Hematopoietic multipotent progenitor cell treated with erythropoietin and hydrocortisone succinate and interleukin-3 and kit ligand, for 15 days (in vitro differentiated cells): ENCODE results near the gene RHOG.
A peak's percentile ranks its signal among the peaks of the same experiment; 100 is the strongest.
"Not testable (repeated sequence)": the region's sequence is repeated elsewhere in the genome, so short reads cannot be mapped to it uniquely, and the experiment has no call there.

Experiments used
- DNase-seq: peaks from one replicate; pipeline ENCODE4 v3.0.0-alpha.2; 2015; ENCODE audit warnings: low spot score

RHOG gene

DNA sequence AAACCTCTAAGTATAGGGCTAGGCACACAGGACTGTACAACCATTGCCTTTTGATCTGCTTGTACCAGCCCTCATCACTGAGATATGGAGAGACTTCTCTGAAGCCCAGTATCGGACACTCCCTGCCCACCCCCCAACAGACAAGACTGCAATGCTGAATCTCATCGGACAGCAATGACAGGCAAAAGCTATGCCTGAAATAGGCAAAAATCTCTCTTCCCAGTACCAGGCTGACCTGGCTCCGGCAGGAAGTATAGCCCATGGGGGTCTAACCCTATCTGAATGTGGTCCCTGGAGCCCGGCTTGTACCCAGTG is 6.5 kb downstream of the RHOG start:
- DNase-seq = no peak

DNA sequence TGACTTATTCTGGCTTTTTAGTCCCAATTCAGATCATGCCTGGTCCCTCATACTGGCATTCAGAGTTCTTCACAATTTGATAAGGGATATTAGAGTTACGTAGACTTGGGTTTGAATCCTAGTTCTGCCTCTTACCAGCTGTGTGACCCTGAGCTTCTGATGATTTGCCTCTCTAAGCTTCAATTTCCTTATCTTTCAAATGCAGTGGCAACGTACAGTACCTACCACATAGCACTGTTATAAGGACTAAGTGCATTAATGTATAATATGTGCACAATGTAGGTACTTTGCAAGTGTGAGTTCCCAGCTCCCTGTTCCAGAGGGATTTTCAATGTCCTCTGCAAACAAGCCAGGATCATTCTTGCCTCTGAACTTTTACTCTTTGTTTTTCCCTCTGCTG is 7.3 kb downstream of the RHOG start:
- peak; percentile 74 for DNase-seq

DNA sequence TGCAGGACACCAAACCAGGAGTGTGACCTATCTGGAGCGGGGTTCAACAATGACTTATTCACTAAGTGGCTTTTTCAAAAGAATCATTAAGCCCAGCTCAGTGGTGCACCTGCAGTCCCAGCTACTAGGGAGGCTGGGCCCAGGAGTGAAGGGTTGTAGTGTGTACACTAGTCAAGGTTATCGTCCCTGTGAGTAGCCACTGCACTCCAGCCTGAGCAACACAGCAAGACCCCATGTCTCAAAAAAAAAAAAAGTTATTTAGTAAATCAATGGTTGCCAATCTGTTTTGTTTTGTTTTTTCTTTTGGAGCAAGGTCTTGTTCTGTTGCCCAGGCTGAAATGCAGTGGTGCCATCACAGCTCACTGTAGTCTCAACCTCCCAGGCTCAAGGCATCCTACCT is 7.9 kb downstream of the RHOG start:
- no peak for DNase-seq

DNA sequence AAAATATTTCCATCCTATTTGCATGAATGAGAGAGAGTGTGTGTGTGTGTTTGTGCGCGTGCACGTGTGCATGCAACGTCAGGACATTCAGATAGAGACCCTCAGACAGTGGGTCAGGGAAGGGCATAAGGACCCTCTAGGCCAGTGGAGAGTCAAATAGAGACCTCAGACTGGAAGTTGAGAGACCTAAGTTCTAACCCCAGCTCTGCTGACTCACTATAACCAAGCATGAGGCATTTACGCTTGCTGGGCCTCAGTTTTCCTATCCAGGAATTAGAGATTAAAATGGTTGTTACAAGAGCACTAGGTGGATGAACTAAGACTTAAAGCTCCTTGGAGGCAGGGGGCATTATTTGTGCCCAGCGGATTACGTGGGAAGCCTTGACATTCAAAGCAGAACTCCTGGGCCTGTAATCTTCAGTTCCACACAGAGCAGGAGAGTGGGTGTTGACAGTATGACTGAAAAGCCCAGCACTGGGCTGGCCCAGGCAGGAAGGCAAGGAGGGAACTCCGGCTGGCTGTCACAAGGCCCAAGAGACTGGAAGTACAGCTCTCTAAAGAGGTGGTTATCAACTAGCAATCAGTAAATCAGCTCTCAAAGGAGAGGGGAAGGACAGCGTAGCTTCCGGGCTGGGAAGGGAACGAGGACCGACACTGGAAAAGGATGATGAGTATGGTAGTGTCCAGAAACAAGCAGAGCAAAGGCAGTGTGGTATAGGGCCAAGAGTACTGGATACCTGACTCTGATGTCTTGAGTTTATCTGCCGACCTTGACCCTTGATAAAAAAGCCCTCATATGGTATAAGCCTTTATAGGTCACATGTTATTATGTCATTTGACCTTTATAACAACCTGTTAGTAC is 9.2 kb downstream of the RHOG start:
- DNase-seq = no peak

DNA sequence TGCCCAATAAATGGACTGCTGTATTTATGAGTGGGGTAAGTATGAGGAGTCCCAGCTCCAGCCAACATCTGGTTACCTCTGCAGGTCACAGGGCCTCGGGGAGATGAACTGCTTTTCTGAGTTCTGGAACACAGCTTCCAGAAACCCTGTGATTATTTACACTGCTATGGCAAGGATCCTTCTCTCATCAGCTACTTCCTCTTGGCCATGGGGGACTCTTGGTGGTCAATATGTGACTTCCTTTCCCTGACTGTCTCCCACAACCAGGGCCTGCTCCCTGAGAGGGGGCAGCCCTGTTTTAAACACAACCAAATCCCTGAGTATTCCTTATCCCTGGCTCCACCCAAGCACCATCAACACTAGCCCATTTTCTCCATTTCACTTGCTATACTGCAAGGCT is 10.0 kb downstream of the RHOG start:
- no peak for DNase-seq

DNA sequence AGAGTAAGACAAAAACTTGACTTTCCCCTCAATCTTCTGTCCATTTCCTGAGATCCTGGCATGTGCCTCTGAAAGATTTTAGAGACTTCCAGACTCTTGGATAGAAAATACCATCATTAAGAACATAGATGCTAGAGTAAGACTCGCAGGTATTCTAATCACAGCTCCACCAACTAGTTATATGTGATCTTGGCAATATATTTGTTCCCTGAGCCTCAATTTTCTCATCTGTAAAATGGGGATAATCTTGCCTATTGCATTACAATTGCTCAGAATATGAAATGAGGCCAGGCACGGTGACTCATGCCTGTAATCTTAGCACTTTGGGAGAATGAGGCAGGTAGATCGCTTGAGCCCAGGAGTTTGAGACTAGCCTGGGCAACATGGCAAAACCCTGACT is 10.7 kb downstream of the RHOG start:
- no peak for DNase-seq

DNA sequence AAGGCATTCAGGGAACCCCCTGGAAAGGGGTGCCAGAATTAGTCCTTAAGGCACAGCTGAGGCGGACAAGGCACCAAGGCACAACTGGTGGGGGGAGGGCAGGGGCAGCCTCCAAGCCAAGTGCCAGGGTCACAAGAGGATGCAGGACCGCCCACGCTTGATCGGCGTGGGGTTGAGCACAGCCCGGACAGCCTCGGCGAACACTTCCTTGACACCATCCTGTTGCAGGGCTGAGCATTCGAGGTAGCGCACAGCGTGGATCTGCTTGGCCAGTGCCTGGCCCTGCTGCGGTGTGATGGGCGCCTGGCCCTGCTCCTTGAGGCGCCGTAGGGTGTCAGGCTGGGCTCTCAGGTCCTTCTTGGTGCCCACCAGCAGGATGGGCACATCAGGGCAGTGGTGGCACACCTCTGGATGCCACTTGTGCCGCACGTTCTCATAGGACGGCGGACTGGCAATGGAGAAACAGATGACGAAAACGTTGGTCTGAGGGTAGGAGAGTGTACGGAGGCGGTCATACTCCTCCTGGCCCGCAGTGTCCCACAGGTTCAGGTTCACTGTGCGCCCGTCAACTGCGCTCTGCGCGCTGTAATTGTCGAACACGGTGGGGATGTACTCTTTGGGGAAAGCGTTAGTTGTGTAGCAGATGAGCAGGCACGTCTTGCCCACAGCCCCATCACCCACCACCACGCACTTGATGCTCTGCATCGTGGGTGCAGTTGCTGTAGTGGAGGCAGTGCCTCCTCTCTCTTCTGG is 13.1 kb downstream of the RHOG start:
- no peak for DNase-seq

DNA sequence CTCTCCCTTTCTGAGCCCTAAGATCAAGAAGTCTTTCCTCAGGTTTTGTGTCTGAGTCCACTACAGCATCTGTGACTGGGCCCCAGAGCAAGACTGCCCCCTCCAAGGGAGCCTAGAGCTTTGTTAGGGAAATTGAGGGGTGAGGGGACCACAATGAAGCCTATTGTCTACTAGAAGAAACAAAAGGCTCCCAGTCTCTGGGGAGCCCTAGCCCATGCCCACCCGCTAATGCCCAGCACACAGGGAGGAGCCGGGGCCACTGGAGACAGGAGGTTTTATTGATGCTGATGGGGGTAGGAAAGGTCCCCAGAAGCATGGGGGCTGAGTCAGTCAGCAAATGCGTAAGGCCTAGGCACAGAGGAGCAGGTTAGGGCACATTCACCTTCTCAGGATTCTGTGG is 14.0 kb downstream of the RHOG start:
- no peak for DNase-seq

DNA sequence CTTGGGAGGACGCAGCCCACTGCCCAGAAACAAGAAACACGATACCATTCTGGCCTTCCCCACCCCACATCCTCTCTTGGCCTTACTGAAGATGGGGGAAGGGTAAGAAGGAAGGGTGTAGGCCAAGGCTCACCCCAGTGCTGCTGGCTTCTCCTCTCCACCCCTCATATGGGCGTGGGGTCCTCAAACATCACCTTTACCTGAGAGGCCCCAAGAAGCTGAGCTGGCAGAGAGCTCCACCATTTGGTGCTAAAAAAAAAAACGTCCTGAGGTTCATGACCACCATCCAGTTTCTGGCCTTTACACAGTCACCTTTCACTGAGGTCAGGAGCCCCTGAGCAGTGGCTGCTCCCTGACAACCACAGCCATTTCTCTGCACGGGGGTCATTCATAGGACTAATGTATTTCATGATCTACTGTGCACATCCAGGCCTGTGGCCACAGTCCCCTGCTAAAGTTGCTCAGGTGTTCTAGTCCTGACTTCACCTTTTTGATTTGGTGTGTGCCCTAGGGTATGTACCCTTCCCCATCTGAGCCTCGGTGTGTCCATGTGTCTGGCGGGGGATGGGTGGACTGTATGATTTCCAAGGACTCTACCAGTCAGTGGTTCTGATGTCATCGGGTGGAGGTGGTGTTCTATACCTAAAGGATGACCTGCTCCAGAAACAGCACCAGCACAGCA is 15.1 kb downstream of the RHOG start:
- DNase-seq = no peak

DNA sequence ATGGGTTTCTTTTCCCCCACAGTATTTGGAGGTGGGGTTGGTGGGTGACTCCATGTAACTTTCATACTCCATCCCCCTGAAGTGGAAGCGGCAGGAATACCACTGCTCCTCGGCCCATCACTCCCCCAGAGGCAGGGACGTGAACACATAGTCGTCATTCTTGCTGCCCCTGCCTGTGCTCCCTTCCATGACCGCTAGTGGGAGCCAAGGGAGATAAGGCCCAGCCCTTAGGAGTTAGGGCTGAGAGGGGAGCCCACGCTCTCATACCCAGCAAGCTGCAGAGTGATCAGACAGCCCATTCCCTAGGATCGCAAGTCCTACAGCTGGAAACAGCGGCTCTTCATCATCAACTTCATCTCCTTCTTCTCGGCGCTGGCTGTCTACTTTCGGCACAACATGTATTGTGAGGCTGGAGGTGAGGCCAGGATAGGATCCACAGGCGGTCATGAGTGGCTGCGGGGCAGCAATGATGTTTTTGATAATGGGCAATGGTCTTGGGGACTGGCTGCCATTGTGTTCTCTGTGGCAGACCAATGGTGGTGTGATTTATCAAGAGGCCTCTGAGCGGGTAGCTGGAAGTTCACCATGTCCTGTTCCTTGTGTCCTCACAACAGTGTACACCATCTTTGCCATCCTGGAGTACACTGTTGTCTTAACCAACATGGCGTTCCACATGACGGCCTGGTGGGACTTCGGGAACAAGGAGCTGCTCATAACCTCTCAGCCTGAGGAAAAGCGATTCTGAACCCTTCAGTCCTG is 15.9 kb downstream of the RHOG start:
- DNase-seq = peak; percentile 86

DNA sequence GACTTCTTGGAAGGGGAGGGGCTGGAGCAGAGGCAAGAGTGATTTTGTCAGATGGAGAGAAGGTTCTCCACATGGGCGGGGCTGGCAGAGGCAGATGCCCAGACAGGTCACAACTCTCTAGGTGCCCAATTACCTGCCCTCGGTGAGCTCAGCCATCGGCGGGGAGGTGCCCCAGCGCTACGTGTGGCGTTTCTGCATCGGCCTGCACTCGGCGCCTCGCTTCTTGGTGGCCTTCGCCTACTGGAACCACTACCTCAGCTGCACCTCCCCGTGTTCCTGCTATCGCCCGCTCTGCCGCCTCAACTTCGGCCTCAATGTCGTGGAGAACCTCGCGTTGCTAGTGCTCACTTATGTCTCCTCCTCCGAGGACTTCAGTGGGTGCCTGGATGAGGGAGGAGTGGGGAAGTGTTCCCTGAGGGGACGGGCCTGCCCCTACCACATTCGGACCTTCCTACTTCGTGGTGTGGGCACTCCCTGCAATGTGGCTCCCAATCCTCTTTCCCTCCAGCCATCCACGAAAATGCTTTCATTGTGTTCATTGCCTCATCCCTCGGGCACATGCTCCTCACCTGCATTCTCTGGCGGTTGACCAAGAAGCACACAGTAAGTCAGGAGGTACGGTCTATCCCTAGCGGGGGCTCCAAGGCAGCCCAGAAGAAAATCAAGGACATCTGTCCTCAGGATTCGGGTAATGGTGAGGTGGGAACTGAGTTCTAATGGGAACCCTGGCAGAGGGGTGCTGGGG is 16.8 kb downstream of the RHOG start:
- DNase-seq = no peak

DNA sequence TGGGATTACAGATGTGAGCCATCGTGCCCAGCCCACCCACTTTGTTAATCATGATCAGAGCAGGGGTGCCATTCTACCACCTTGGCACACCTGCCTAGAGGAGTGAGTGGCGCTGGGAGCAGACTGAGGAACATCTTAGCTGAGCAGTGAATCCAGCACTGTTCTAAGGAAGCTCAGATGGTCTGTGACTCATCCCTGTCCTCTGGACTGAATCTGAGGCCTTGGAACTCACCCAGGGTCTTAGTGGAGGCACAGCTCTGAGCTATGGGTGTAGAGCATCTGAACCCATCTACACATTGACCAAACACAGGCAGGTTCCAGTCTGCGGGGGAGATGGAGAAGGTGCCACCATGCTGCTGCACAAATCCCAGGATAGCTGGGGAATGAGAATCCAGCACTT is 17.5 kb downstream of the RHOG start:
- DNase-seq = no peak

DNA sequence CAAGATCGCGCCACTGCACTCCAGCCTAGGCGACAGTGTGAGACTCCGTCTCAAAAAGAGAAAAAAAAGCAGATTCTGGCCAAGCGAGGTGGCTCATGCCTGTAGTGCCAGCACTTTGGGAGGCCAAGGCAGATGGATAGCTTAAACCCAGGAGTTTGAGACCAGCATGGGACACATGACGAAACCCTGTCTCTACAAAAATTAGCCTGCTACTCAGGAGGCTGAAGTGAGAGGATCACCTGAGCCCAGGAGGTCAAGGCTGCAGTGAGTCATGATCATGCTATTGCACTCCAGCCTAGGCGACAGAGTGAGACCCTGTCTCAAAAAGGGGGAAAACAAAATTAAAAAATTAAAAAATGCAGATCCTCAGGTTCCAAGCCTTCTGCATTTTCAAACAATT is 18.4 kb downstream of the RHOG start:
- DNase-seq = no peak

DNA sequence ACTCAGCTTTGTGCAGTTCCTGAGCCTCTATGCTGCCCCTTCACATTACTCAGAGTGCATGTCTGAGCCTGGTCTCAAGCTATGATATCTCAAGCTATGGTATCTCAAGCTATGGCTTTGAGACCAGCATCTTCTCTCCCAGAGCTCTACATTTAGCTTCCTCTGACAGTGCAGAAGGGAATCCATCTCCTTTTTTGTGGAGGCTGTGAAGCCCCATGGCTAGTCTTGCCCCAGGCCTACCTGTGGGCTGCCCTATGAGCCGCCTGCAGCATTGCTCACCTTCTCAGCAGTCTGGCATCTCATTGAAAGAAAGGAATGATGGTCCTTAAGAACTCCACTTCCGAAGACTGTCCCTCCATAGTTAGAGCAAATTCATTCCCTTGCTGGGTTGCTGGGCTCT is 19.8 kb downstream of the RHOG start:
- DNase-seq = no peak

DNA sequence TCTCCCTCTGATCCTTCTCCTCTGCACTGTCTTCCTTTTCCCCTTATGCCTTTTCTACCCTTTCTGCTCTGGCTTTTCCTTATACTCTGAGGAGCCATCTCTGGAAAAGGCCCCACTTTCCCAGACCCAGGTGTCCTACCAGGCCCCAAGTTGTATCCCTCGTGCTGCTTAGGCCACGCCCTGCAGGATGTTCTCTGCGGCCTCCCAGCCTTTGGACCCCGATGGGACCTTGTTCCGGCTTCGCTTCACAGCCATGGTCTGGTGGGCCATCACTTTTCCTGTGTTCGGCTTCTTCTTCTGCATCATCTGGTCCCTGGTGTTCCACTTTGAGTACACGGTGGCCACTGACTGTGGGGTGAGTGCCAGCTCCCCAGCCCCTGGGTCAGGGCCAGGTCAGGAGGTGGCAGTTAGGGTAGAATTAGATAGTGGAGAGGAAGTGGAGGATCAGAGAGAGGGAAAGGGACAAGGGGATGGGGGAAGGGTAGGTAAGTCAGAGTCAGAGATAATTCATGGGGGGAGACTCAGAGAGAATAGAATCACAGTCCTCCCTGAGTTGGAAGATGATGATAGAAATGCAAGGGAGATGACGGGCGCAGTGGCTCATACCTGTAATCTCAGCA is 23.5 kb downstream of the RHOG start:
- DNase-seq = no peak

DNA sequence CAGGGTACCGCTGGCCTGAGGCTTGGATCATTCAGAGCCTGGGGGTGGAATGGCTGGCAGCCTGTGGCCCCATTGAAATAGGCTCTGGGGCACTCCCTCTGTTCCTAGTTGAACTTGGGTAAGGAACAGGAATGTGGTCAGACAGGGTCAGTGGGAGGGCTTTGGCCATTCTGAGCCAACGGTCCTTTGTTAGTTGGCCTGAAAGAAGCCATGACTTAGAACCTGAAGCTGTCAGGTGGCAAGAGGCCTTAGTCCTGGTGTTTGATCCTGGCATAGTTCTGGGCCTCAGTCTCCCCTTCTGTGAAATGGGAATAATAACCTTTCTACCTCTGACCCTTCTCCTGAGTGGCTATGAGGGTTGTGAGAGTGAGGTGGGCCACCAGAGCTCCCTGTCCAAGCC is 24.1 kb downstream of the RHOG start:
- DNase-seq = no peak

DNA sequence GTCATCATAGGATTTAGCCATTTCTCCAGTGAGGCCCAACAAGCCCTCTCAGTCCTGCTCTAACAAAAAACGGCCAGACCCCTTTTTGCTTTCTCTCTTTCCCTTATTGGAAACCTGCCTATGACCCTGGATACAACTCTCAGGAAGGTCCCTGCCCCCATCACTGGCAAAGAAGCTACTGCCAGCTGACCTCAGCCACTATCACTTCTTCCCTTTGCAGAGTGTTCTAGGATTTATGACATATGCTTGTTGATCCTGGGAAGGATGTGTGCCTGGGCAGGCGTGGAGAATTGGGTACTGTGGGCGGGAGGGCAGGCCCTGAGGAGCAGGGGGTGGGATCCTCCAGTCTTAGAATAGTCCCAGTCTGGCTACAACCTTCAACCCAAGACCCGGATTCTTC is 24.9 kb downstream of the RHOG start:
- no peak for DNase-seq

DNA sequence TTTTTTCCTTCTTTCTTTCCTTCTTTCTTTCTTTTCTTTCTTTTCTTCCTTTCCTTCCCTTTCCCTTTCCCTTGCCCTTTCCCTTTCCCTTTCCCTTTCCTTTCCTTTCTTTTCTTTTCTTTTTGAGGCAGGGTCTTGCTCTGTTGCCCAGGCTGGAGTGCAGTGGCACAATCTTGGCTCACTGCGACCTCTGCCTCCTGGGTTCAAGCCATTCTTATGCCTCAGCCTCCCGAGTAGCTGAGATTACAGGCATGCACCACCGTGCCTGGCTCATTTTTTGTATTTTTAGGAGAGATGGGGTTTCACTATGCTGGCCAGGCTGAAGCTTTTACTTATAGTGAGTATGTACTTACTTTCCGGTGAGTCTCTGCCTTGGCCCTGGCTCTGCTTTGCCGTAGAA is 25.9 kb downstream of the RHOG start:
- not testable (repeated sequence) for DNase-seq

DNA sequence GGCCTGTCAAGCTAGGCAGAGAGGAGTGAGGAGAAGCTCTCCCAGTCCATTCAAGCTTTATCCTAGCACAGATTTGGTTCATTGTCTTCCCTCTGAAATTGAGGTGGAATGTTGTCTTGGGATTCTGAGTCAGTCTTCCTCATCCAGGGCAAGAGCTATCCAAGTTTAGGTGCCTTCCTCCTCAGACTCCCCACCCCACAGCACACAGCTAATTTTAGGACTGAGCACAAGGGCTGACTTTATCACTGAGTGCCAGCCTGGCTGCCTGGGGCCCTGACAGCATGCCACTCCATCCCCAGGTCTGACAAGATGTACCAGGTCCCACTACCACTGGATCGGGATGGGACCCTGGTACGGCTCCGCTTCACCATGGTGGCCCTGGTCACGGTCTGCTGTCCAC is 29.8 kb downstream of the RHOG start:
- no peak for DNase-seq

DNA sequence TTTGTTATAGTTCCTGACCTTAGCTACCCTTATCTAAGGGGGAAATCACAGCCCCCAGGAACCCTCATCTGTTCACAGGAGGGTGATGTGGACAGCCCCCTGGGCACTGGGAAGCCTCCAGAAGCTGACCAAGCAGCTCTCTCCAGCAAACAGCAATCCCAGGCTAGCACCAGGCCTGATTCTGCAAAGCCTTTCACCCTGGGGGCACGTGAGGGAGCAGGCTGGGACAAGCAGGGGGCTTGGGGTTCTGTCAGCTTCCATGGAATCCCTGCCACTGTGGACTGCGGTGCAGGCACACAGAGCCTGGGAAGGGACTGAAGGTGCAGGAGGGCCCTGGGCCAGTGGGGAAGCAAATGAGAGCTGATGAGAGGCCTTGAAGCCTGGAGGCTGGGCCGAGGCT is 30.3 kb downstream of the RHOG start:
- DNase-seq = no peak

DNA sequence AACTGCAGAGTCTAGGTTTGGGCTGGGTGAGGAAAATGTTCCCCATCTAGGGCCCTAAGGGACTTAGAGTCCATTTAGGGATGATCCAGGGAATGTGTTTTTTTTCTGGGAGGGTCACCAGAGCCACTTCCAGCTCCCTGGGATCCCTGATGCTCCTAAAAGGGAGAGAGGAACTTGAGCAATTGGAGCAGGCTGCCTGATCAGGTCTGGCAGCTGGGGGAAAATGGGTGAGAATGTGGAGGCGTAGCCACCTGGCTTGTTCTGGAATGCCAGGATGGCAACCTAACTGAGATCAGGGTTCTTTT is 31.2 kb downstream of the RHOG start:
- no peak for DNase-seq
